ENCODE results near the gene BTBD10. TPM values are rescaled to one million over a fixed set of nuclear protein-coding genes. Genes with fewer than 3 reads are reported as not detected.

The BTBD10 gene
- total and polyA plus RNA-seq, 4 donors, result 3.7 to 12.7 (median 8.8) TPM

- H3K36me3 ChIP-seq (ENCODE audit: control insufficient read depth in 4 of 4, insufficient read depth in 3 of 4, low read depth in 1 of 4, low read length in 3 of 4), result peaks cover 0 to 17% (median 10%) of the 10 kb centered on the region in 4 donors
- 84% methylated on average over 7 of the region's 7 CpGs for WGBS
- TF ChIP-seq NR2F2 (IDR thresholded peaks at IDR 0.05) (no peak), YY1 (IDR thresholded peaks at IDR 0.05) (no peak), GABPA (IDR thresholded peaks at IDR 0.05 in 1 of 2, conservative IDR thresholded peaks at IDR 0.05 in 1 of 2) (no peak), FOXA2 (IDR thresholded peaks at IDR 0.05) (no peak), JUND (IDR thresholded peaks at IDR 0.05) (no peak), HNF4A (conservative IDR thresholded peaks at IDR 0.05) (no peak), TAF1 (conservative IDR thresholded peaks at IDR 0.05) (no peak), EGR1 (IDR thresholded peaks at IDR 0.05; ENCODE audit: low read depth in 2 of 2) (no peak), SP1 (IDR thresholded peaks at IDR 0.05) (no peak), FOXA1 (IDR thresholded peaks at IDR 0.05) (no peak), RXRA (IDR thresholded peaks at IDR 0.05) (no peak), RAD21 (IDR thresholded peaks at IDR 0.05) (no peak)
- TF ChIP-seq, protein P1, sequence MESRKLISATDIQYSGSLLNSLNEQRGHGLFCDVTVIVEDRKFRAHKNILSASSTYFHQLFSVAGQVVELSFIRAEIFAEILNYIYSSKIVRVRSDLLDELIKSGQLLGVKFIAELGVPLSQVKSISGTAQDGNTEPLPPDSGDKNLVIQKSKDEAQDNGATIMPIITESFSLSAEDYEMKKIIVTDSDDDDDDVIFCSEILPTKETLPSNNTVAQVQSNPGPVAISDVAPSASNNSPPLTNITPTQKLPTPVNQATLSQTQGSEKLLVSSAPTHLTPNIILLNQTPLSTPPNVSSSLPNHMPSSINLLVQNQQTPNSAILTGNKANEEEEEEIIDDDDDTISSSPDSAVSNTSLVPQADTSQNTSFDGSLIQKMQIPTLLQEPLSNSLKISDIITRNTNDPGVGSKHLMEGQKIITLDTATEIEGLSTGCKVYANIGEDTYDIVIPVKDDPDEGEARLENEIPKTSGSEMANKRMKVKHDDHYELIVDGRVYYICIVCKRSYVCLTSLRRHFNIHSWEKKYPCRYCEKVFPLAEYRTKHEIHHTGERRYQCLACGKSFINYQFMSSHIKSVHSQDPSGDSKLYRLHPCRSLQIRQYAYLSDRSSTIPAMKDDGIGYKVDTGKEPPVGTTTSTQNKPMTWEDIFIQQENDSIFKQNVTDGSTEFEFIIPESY (IDR thresholded peaks at IDR 0.05), result no peak
- TF ChIP-seq, protein P2, sequence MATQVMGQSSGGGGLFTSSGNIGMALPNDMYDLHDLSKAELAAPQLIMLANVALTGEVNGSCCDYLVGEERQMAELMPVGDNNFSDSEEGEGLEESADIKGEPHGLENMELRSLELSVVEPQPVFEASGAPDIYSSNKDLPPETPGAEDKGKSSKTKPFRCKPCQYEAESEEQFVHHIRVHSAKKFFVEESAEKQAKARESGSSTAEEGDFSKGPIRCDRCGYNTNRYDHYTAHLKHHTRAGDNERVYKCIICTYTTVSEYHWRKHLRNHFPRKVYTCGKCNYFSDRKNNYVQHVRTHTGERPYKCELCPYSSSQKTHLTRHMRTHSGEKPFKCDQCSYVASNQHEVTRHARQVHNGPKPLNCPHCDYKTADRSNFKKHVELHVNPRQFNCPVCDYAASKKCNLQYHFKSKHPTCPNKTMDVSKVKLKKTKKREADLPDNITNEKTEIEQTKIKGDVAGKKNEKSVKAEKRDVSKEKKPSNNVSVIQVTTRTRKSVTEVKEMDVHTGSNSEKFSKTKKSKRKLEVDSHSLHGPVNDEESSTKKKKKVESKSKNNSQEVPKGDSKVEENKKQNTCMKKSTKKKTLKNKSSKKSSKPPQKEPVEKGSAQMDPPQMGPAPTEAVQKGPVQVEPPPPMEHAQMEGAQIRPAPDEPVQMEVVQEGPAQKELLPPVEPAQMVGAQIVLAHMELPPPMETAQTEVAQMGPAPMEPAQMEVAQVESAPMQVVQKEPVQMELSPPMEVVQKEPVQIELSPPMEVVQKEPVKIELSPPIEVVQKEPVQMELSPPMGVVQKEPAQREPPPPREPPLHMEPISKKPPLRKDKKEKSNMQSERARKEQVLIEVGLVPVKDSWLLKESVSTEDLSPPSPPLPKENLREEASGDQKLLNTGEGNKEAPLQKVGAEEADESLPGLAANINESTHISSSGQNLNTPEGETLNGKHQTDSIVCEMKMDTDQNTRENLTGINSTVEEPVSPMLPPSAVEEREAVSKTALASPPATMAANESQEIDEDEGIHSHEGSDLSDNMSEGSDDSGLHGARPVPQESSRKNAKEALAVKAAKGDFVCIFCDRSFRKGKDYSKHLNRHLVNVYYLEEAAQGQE (IDR thresholded peaks at IDR 0.05), result no peak
- TF ChIP-seq, protein P3, sequence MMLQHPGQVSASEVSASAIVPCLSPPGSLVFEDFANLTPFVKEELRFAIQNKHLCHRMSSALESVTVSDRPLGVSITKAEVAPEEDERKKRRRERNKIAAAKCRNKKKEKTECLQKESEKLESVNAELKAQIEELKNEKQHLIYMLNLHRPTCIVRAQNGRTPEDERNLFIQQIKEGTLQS (IDR thresholded peaks at IDR 0.05), result no peak
- TF ChIP-seq, protein P4, sequence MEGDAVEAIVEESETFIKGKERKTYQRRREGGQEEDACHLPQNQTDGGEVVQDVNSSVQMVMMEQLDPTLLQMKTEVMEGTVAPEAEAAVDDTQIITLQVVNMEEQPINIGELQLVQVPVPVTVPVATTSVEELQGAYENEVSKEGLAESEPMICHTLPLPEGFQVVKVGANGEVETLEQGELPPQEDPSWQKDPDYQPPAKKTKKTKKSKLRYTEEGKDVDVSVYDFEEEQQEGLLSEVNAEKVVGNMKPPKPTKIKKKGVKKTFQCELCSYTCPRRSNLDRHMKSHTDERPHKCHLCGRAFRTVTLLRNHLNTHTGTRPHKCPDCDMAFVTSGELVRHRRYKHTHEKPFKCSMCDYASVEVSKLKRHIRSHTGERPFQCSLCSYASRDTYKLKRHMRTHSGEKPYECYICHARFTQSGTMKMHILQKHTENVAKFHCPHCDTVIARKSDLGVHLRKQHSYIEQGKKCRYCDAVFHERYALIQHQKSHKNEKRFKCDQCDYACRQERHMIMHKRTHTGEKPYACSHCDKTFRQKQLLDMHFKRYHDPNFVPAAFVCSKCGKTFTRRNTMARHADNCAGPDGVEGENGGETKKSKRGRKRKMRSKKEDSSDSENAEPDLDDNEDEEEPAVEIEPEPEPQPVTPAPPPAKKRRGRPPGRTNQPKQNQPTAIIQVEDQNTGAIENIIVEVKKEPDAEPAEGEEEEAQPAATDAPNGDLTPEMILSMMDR (IDR thresholded peaks at IDR 0.05; ENCODE audit: low read depth, low read length, missing input control), result no peak
- peaks cover 0 to 14% (median 3%) of the 10 kb centered on the region in 4 donors for H3K4me1 ChIP-seq (ENCODE audit: control insufficient read depth in 4 of 4, insufficient read depth in 4 of 4, low read length in 3 of 4)
- H3K9ac ChIP-seq (ENCODE audit: low read depth in 1 of 2, low read length in 2 of 2), result no peak overlapping the region
- H3K4me3 ChIP-seq (ENCODE audit: low read depth in 1 of 3, low read length in 3 of 3), result no peak overlapping the region
- H3K9me3 ChIP-seq (ENCODE audit: control insufficient read depth in 4 of 4, low read length in 3 of 4), result no peaks in the 10 kb centered on the region
- DNase-seq (ENCODE audit: low spot score), result no peak
- H3K27ac ChIP-seq (ENCODE audit: low read depth in 1 of 2, low read length in 2 of 2), result no peak overlapping the region
- no peaks in the 10 kb centered on the region for H3K27me3 ChIP-seq (ENCODE audit: control insufficient read depth in 4 of 4, insufficient read depth in 4 of 4, low read length in 3 of 4)
Observed at GRCh38 chr11:13347901-13348300, 115.1 kb downstream of the BTBD10 start.

DNA sequence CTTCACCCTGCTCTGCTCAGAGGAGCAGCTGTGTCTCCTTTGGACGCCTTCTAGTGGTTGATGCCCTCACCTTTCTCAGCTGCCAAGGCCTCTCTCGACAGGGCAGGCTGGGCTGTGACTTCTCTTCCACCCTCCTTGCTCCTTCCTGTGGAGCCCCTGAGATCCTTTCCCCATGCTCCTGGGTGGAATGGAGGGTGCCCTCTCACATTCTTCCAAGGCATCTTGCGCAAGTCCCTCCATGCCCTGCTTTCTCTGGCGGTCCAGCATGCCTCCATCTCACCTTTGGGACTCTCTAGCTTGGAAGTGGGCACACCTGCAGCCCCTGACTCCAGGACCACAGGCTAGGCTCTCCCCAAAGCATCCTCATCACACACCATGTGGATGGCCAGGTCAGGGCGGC, 116.6 kb downstream of the BTBD10 start:
- H3K4me1 ChIP-seq (ENCODE audit: control insufficient read depth in 4 of 4, insufficient read depth in 4 of 4, low read length in 3 of 4), result peaks cover 4 to 23% (median 10%) of the 10 kb centered on the region in 4 donors
- no peak overlapping the region for H3K27ac ChIP-seq (ENCODE audit: low read depth in 1 of 2, low read length in 2 of 2)
- no peaks in the 10 kb centered on the region for H3K27me3 ChIP-seq (ENCODE audit: control insufficient read depth in 4 of 4, insufficient read depth in 4 of 4, low read length in 3 of 4)
- no peaks in the 10 kb centered on the region for H3K9me3 ChIP-seq (ENCODE audit: control insufficient read depth in 4 of 4, low read length in 3 of 4)
- 96% methylated on average over 5 of the region's 5 CpGs for WGBS
- peaks cover 0 to 6% (median 4%) of the 10 kb centered on the region in 4 donors for H3K36me3 ChIP-seq (ENCODE audit: control insufficient read depth in 4 of 4, insufficient read depth in 3 of 4, low read depth in 1 of 4, low read length in 3 of 4)
- no peak for DNase-seq (ENCODE audit: low spot score)
- H3K4me3 ChIP-seq (ENCODE audit: low read depth in 1 of 3, low read length in 3 of 3), result no peak overlapping the region
- no peak overlapping the region for H3K9ac ChIP-seq (ENCODE audit: low read depth in 1 of 2, low read length in 2 of 2)
- no peak for TF ChIP-seq TAF1 (conservative IDR thresholded peaks at IDR 0.05)
- no peak for TF ChIP-seq YY1 (IDR thresholded peaks at IDR 0.05)
- TF ChIP-seq, protein P2 (IDR thresholded peaks at IDR 0.05), result no peak
- TF ChIP-seq, protein P4 (IDR thresholded peaks at IDR 0.05; ENCODE audit: low read depth, low read length, missing input control), result no peak
- TF ChIP-seq, protein P1 (IDR thresholded peaks at IDR 0.05), result no peak
- TF ChIP-seq HNF4A (conservative IDR thresholded peaks at IDR 0.05), result no peak
